Inflammatory macrophage treated with lipopolysaccharide for 4 hours (primary cell): ENCODE results near the gene OR51A7.
"Not testable (repeated sequence)": the region's sequence is repeated elsewhere in the genome, so short reads cannot be mapped to it uniquely, and the experiment has no call there.

Experiments
- DNase-seq: peaks from one replicate; pipeline ENCODE4 v3.0.0-alpha.2; 2020

The OR51A7 gene, protein sequence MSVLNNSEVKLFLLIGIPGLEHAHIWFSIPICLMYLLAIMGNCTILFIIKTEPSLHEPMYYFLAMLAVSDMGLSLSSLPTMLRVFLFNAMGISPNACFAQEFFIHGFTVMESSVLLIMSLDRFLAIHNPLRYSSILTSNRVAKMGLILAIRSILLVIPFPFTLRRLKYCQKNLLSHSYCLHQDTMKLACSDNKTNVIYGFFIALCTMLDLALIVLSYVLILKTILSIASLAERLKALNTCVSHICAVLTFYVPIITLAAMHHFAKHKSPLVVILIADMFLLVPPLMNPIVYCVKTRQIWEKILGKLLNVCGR

DNA sequence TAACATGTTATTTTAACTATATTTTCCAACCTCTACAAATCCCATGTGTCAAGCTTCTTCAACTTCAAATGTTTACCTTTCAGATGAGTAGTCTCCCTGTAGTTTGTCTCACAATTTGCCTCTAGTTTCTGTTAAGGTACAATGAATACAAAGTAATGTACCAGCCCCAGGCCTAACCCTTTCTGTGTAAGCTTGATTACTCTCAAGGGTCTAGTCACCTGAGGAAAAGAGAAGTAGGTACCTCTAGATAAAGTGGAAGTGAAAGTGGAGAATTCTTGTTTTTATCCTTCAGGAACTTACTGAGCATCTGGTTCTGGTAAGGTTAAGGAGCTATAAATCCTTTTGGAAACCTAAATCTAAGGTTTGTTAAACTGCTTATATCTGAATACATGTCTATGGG lies at the start of gene OR51A7:
OR51A7 (plus strand) TSS at position 300 of the 400 bp plus-strand sequence. CDS start 3,587 bp downstream, outside the sequence.
- no peak for DNase-seq

DNA sequence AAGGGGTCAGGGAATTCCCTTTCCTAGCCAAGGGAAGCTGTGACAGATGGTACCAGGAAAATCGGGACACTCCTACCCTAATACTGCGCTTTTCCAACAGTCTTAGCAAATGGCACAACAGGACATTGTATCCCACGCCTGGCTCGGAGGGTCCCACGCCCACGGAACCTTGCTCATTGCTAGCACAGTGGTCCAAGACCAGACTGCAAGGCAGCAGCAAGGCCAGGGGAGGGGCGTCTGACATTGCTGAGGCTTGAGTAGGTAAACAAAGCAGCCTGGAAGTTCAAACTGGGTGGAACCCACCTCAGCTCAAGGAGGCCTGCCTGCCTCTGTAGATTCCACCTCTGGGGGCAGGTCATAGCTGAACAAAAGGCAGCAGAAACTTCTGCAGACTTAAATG lies 49.3 kb upstream of the OR51A7 start:
- not testable (repeated sequence) for DNase-seq

DNA sequence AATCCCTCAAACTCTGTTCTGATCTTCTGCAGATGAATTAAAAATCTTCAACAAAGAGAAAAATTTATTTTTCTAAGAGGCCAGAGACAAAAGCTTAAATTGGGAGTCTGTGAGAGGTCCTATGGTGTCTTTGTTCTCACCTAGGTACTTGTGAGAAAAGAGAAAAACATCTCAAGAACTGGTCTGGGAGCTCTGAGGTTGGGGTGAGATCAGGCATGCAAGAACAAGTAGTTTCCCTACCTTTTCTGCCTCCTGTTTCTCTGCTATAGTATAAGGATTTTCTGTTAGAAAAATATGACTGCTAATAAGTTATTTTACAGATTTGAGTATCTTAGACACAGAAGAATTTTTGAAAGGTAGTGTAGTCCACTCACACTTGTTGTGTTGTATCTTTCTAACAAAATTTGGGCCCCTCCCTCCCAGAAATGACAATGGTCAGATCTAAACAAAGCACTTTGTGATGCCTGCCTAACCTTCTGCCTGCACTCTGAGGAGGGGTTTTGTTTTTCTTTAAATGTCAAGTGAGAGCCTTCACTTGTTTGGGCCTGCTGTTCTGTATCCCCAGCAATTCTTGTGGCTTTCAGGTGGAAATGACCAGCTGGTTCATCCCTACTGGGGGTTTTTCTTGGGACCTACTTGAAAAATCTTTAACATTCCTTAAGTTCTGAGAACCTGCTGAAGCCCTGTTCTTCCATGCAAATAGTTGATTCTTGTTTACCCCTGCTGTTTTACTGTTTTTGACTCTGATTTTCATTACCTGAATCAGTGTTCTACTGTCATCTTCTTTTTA lies 40.9 kb upstream of the OR51A7 start:
- no peak for DNase-seq

DNA sequence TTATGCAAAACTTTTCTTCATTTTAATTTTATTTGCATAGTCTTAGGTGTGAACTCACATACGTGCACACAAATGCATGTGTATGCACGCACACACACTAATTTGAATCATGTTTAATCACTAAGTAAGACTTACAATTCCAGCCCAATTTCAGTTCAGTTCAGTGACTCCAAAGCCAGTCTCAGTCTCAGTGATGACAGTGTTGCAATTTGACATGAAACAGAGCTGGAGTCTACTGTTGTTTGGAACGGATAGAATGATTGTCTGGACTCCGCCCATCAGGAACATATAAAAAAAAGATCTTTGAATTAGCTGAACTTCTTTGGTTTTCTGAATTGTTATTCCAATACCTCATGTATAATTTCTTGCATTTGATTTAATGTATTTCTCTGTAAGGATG lies 39.7 kb upstream of the OR51A7 start:
- no peak for DNase-seq

DNA sequence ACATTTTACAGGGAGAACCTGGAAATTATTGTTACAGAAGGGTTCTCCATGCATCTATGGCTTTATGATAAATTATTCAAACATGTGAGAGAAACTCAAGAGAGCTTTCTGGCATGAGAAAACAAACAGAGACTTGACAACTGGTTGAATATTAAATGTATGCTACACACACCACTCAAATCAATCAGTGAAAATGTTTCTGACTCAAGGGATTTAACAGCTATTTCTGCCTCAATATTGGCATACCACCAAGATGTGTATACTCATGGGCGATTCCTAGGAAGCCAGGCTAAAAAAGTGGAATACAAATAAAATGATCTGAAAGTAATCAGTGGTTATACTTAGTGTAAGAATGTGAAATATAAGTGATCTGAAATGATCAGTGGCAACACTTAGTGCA lies 37.7 kb upstream of the OR51A7 start:
- no peak for DNase-seq

DNA sequence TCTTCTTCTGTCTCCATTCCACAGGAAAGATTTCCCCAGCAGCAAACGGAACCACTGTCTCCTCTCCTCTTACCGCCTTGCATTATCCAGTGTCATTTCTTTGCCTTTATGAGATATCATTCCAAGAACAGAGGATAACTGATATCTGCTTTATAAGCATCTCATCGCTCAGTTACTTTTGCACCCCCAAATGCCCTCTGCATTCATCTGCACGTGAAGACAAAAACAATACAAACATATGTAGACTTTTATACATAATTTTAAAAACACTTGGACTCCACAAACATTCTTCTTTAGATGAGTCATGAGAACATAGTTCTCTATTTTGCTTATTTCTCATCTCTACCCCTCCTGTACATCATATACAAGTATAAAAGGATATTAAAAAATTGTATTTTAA lies 22.4 kb upstream of the OR51A7 start:
- DNase-seq = no peak

DNA sequence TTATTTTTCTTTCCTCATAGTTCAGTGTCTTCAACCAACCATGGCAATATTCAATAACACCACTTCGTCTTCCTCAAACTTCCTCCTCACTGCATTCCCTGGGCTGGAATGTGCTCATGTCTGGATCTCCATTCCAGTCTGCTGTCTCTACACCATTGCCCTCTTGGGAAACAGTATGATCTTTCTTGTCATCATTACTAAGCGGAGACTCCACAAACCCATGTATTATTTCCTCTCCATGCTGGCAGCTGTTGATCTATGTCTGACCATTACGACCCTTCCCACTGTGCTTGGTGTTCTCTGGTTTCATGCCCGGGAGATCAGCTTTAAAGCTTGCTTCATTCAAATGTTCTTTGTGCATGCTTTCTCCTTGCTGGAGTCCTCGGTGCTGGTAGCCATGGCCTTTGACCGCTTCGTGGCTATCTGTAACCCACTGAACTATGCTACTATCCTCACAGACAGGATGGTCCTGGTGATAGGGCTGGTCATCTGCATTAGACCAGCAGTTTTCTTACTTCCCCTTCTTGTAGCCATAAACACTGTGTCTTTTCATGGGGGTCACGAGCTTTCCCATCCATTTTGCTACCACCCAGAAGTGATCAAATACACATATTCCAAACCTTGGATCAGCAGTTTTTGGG lies 21.6 kb upstream of the OR51A7 start, which contains the start of gene OR51T1:
OR51T1 (plus strand) TSS at position 41 of the 641 bp plus-strand sequence; CDS start at position 41, 0 bp downstream.
- no peak for DNase-seq

DNA sequence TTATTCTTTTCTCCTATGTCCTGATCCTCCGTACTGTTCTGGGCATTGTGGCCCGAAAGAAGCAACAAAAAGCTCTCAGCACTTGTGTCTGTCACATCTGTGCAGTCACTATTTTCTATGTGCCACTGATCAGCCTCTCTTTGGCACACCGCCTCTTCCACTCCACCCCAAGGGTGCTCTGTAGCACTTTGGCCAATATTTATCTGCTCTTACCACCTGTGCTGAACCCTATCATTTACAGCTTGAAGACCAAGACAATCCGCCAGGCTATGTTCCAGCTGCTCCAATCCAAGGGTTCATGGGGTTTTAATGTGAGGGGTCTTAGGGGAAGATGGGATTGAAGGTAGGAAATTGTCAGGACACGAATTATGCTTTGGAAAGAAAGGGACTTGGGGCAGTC lies 21.0 kb upstream of the OR51A7 start:
- no peak for DNase-seq

DNA sequence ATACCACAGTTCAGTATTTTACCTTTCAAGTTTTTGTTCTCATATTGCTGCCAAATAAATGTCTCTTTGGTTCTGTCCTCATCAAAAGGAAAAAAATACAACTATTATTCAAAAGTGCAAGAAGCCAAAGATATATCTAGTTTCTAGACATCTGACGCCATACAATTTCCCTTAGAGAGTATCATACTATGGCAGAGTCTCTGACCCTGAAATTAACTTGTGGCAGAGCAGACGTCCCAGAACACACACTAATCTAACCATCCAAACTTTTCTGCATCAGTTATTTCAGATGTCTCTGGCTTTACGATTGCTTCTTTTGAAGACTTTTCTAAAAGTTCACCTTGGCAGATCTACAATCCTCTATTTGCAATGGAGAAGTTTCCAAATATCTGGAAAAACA lies 19.2 kb upstream of the OR51A7 start:
- no peak for DNase-seq

DNA sequence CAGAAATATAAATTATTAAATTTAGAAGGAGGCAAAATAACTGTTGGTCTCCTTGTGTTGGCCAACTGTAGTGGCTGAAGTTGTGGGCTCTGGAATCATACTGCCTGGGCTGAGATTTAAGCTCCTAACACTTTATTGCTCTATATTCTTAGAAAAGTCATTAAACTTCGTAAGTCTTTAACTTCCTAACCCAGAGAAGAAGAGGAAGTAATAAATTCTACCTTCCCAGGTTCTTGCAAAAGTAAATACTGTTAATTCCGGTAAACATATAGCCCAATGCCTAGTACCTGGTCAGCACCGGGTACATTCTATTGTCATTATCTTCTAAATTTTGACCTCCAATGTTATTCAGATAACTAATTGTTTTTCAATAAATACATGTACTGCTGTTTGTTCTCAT lies 17.4 kb upstream of the OR51A7 start:
- DNase-seq = no peak

DNA sequence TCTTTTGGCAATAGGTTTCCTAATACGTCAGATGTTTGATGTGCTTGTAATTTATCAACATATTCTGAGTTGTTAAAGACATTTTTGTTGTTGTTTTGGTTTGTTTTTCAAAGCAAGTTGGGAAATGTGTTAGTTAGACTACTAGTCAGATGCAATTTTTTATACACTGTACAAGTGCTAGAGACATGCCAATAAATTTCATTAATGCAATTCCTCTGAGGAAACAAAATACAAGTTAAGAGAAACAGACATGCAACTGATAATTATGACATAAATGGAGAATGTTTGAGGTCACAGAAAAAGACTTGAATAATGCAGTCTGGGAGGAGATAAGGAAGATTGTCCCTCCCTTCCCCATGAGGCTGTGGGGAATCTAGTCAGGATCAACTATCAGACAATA lies 16.0 kb upstream of the OR51A7 start:
- DNase-seq = no peak

DNA sequence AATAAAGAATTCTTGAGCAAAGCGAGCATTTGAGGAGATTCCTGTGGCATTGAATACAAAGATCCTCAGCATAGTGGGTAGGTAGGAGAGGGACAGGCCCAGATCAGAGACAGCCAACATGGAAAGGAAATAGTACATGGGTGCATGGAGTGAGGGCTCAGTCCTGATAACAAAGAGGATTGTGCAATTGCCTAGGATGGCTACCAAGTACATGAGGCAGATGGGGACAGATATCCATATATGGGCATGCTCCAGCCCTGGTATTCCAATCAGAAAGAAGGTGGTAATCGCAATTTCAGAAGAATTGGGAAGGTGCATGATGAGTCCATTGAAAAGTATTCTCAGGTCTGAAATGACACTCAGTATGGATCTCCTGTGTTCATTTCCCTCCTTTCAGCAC lies 13.3 kb upstream of the OR51A7 start:
- no peak for DNase-seq

DNA sequence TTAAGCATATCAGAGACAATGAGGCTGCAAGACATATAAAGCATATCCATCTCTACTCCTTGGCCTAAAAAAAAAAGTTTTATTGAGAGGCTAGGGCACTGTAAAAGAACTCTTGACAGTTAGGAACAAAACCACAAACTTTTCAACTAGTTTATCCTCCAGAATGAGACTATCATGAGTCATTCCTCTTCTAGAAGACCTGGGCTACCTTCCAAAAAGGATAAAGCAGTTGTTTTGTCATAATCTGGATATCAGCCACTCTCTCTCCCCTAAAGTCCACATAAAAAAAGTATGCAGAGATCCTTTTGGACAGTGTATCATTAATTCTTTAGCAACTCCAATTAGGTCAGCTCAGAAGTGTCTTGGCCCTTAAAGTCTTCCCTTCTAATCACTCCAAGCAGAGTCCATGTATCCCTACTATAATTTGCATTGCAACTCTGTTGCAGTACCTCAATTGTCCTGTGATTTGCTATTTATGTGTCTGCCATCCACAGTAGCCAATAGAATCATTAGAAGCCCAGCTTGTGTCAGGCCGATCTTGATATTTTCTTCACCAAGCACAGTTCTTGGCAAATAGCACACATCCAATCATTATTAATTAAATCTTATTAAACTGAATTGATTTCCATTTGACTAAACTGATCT lies 11.5 kb upstream of the OR51A7 start:
- no peak for DNase-seq

DNA sequence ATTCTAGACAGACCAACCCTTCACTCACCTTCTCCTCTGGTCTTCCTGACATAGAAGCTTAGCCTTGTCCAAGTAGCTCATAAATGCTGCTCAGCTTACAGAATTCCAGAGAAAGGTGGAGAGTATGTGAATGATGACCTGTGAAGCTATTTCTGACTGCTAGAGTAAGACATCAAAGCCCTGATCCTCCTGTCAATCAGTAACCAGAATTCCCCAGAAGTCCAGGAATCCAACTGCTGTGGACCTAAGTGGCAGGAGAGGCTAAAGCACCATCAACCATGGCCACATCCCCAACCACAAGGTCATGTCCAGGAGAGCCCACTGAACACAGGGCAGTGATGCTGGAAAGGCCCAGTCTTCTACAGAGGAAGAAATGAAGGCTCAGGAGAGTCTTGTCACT lies 13.0 kb downstream of the OR51A7 start:
- DNase-seq = no peak

DNA sequence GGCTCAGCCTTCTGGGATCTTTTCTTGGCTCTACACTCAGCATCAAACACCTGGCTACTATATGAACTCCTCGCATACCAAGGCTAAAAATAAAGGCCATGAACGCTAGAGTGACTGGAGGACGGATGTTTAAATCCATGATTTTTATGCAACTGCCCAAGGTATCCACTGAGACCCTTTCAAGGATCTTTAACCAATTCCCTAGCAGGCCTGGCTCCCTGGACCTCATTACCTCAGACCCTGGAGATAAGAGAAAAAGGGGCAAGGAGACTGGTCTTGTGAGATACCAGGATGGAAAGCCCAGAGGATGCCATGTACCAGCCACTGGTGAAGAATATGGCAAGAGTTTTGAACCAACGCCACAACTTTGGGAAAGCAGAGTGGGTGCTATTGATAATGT lies 15.7 kb downstream of the OR51A7 start, which contains the start of gene OR51G2:
OR51G2 (minus strand) TSS at position 101 of the 400 bp plus-strand sequence. CDS start 3,687 bp downstream, outside the sequence.
- DNase-seq = no peak

DNA sequence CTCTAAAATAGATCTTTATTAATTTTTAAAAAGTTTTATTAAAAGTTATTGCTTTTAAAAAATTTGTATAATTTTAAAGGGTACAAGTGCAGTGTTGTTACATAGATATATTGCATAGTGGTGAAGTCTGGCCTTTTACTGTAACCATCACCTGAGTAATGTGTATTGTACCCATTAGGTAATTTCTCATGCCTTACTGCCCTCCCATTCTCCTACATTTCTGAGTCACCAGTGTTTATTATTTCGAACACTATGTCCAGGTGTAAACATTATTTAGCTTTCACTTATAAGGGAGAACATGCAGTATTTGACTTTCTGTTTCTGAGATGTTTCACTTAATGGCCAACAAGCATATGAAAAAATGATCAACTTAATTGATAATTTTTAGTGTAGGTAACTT lies 18.2 kb downstream of the OR51A7 start:
- no peak for DNase-seq

DNA sequence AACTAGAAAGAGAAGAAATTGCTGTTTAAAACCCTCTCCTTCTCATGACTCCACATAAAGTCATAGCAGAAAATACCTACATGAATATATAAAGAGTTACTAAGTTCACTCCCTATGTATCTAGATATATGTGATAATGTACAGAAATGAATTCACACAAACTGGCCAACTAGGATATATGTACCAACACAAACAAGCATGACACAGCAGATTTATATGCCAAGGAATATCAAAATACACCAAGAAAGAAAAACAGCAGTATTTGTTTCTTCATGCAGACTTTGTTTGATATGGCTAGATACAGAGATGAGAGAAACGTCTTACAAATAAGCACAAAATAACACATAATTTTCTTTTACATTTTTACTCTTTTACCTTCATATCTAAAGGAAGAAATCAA lies 18.7 kb downstream of the OR51A7 start:
- no peak for DNase-seq

DNA sequence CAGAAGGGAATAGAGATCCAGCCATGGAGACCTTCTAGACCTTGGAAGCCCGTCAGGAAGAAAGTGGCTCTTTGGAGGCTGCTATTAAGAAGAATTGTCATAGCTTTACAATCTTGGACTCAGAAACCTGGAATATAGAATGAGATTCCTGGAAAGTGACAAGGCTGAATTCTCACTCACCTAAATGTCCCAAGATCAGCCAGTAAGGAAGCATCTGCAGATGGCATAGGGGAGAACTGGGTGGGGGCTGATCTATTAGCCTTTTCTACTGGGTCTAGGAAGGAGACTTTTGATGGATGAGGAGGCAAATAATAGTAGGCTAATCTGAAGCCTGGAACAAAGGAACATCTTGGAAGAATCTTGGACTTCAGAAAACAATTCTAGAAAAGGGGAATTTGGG lies 20.7 kb downstream of the OR51A7 start, which contains the start of gene OR51G1:
OR51G1 (minus strand) TSS at position 101 of the 400 bp plus-strand sequence; CDS start at position 101, 0 bp downstream.
- no peak for DNase-seq

DNA sequence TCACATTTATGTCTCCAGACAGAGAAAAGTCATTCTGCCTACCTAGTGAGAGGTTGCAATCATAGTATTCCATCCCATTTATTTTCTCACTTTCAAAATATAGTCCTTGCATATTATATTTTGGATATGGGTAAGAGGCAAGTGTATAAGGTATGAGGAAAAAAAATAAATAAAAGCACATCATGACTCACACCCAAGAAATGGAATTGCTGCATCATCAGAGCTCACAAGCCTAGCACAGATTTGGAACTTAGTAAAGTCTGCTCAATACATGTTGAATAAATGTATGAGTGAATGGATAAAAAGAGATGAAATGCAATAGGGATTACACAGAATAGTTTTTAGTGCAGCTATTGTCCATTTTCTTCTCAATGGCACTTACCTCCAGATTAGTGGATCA lies 23.0 kb downstream of the OR51A7 start:
- no peak for DNase-seq

DNA sequence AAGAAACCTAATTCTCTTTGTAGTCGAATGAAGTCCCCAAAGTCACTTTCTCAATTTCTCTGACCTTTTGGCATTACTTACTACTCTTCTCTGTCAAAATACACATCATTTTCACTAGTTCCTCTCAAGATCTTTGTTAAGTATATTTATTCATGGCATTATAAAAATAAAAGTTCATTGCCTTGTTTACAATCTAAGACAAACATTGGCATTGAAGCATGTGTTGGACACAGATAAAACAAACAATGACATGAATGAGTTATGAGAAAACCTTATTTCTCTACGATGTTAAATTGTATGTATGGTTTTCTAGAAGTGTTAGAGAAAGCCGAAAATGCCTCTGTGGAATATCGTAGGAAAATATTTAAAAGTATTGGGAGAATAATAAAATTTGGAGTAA lies 29.2 kb downstream of the OR51A7 start:
- DNase-seq = no peak

DNA sequence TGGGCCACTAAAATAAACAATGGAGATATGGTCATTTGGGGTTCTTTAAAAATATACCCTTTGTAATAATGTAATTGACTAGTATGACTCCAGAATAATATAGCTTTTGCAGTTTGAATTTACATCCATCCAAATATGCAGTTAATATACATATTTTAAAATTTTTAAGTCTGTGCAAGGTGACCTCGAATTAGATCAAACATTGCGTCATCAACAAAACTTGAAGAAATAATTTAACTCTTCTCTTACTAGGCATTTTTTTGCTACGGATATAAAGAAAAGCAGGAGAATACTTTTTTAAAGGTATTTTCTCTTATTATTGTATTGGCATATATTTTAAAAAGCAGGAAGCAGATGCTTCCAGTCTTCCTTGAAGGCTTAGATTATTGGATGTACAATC lies 33.2 kb downstream of the OR51A7 start:
- DNase-seq = no peak

DNA sequence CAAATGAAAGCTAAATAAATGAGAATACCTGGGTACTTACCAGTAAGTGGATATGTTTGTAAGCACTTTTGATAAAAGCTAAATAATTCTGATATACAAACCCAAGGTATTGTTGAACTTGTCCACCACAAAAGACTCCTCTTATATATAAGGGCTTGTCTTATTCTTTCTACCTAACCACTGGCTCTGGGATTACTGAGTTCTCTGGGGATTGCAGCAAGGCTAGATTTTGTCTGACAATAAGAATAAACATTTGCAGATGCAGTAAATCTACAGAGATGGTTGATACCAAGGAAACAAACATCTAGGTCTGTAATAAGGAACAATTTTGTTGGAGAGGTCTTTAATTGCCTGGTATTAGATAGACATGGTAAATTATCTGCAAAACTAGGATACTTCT lies 43.9 kb downstream of the OR51A7 start, which contains the start of gene OR51A4:
OR51A4 (minus strand) TSS at position 101 of the 400 bp plus-strand sequence. CDS start 505 bp downstream, outside the sequence.
- no peak for DNase-seq

DNA sequence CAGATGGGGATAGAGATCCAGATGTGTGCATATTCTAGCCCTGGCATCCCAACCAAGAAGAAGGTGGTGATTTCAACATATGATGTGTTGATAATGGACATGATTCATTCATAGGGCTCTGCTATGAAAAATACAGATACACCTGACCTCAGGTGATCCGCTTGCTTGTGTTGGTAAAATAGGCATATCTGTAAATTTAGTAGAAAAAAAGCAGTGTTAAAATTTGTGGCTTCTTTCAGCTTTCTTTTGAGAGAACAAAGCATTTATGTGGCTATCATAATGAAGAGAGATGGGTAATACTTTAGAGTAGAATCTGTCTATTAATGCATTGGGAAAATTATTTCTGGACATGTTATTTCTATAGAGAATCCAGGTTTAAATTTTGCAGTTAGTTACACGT lies 52.0 kb downstream of the OR51A7 start, which contains the start of gene OR51A2:
OR51A2 (minus strand) TSS at position 101 of the 400 bp plus-strand sequence; CDS start at position 101, 0 bp downstream.
- not testable (repeated sequence) for DNase-seq
